Esophagus muscularis mucosa (tissue), 4 donors: ENCODE data around the gene KCNAB1. TPM values are rescaled to one million over a fixed set of nuclear protein-coding genes. Genes with fewer than 3 reads are reported as not detected.
A peak's percentile ranks its signal among the peaks of the same experiment; 100 is the strongest.
"Not testable (repeated sequence)": the region's sequence is repeated elsewhere in the genome, so short reads cannot be mapped to it uniquely, and the experiment has no call there.

Experiments
- DNase-seq: peaks from one replicate; pipeline ENCODE4 v3.0.0-alpha.2; 2017; ENCODE audit errors: extremely low spot score
- H3K27ac ChIP-seq, 4 donors: fragments of 200-600 bp; sonication (generic); replicated peaks in 1 of 4; 1 replicate in 3 of 4; 2 replicates in 1 of 4; pipeline ENCODE4 v1.5.1; 2016 to 2019; ENCODE audit warnings: mild to moderate bottlenecking in 1 of 4
- H3K27me3 ChIP-seq, 4 donors: fragments of 200-600 bp; sonication (generic); one replicate each; pipeline versions ENCODE4 v1.5.1 to v1.6.0; 2016 to 2019
- H3K36me3 ChIP-seq, 4 donors: fragments of 200-600 bp; sonication (generic); one replicate each; pipeline ENCODE4 v1.5.1; 2016 to 2019
- H3K4me1 ChIP-seq, 4 donors: fragments of 200-600 bp; sonication (generic); one replicate each; pipeline ENCODE4 v1.5.1; 2016 to 2019
- H3K4me3 ChIP-seq, 4 donors: fragments of 200-600 bp; sonication (generic); 1 replicate in 2 of 4; 2 replicates in 2 of 4; pipeline ENCODE4 v1.5.1; 2016 to 2019; ENCODE audit warnings: mild to moderate bottlenecking in 4 of 4, moderate library complexity in 1 of 4
- H3K9me3 ChIP-seq, 4 donors: fragments of 200-600 bp; sonication (generic); 1 replicate in 3 of 4; 2 replicates in 1 of 4; pipeline ENCODE4 v1.5.1; 2016 to 2019
- EP300 ChIP-seq: sonication (generic); formaldehyde crosslinking; IDR thresholded peaks from one replicate; pipeline ENCODE4 v1.6.1; 2017; ENCODE audit warnings: antibody characterized with exemption
- POLR2A ChIP-seq: fragments of 450-650 bp; IDR thresholded peaks from one replicate; pipeline ENCODE4 v1.6.1; 2017; ENCODE audit warnings: antibody characterized with exemption, moderate library complexity, mild to moderate bottlenecking, low read depth
- POLR2AphosphoS5 ChIP-seq, 2 donors: sonication (generic); formaldehyde crosslinking; IDR thresholded peaks; one replicate each; pipeline ENCODE4 v1.6.1; 2017; ENCODE audit warnings: antibody characterized with exemption in 2 of 2
- WGBS: methylation state at CpG from one replicate; pipeline ENCODE4 v1.1.5; 2018; 5-methylcytosine and 5-hydroxymethylcytosine counted together
- intact Hi-C: fragments of 100-400 bp; cut with DNase I; formaldehyde crosslinking; loops from one replicate; pipeline ENCODE4 v1.15.1; 2023
- total RNA-seq, 4 donors: library from RNA; depleted of rRNA; stranded (reverse); fragments of >200 nt; gene quantifications; one replicate each; pipeline versions ENCODE4 v1.1.0 to v1.2.1, GENCODE V29; 2016
- TF ChIP-seq, protein P1 (sequence below), 3 experiments: fragments of 200-600 bp in 2 of 3; fragments of 450-650 bp in 1 of 3; sonication (generic) in 2 of 3; IDR thresholded peaks; one replicate each; pipeline ENCODE4 v1.5.1; 2017 to 2019; ENCODE audit warnings: antibody characterized with exemption in 3 of 3, mild to moderate bottlenecking in 2 of 3, moderate library complexity in 1 of 3

Gene KCNAB1
- total RNA-seq, 4 donors from 2014 or later, result 0.83 to 5.9 (median 2.3) TPM

GRCh38 chr3:156187146-156187769, 66.9 kb downstream of the KCNAB1 start:
- H3K36me3 ChIP-seq, result no peaks in the 10 kb centered on the region
- DNase-seq, result no peak
- H3K27me3 ChIP-seq, result no peaks in the 10 kb centered on the region
- no peaks in the 10 kb centered on the region for H3K9me3 ChIP-seq
- intact Hi-C loops, result no loop called here
- 90% methylated on average over 2 of the region's 2 CpGs for WGBS
- peaks cover 0 to 16% (median 6%) of the 10 kb centered on the region in 4 donors for H3K4me1 ChIP-seq
- no peak overlapping the region for H3K27ac ChIP-seq
- TF ChIP-seq EP300 (no peak), POLR2A (no peak), POLR2AphosphoS5 (IDR thresholded peaks at IDR 0.05) (no peak)
- TF ChIP-seq, protein P1, sequence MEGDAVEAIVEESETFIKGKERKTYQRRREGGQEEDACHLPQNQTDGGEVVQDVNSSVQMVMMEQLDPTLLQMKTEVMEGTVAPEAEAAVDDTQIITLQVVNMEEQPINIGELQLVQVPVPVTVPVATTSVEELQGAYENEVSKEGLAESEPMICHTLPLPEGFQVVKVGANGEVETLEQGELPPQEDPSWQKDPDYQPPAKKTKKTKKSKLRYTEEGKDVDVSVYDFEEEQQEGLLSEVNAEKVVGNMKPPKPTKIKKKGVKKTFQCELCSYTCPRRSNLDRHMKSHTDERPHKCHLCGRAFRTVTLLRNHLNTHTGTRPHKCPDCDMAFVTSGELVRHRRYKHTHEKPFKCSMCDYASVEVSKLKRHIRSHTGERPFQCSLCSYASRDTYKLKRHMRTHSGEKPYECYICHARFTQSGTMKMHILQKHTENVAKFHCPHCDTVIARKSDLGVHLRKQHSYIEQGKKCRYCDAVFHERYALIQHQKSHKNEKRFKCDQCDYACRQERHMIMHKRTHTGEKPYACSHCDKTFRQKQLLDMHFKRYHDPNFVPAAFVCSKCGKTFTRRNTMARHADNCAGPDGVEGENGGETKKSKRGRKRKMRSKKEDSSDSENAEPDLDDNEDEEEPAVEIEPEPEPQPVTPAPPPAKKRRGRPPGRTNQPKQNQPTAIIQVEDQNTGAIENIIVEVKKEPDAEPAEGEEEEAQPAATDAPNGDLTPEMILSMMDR (IDR thresholded peaks at IDR 0.05), result no peak
- no peak overlapping the region for H3K4me3 ChIP-seq

GRCh38 chr3:156188757-156189156, 68.4 kb downstream of the KCNAB1 start:
- intact Hi-C loops, result no loop called here
- Histone ChIP-seq H3K36me3 (no peaks in the 10 kb centered on the region), H3K27ac (no peak overlapping the region), H3K27me3 (no peaks in the 10 kb centered on the region), H3K4me3 (no peak overlapping the region), H3K9me3 (no peaks in the 10 kb centered on the region), H3K4me1 (peaks cover 0 to 11% (median 6%) of the 10 kb centered on the region in 4 donors)
- WGBS, result 100% methylated on average over 3 of the region's 3 CpGs
- TF ChIP-seq POLR2A (no peak), POLR2AphosphoS5 (IDR thresholded peaks at IDR 0.05) (no peak)
- TF ChIP-seq, protein P1 (IDR thresholded peaks at IDR 0.05), result no peak
- peak; percentile 53 for DNase-seq

DNA sequence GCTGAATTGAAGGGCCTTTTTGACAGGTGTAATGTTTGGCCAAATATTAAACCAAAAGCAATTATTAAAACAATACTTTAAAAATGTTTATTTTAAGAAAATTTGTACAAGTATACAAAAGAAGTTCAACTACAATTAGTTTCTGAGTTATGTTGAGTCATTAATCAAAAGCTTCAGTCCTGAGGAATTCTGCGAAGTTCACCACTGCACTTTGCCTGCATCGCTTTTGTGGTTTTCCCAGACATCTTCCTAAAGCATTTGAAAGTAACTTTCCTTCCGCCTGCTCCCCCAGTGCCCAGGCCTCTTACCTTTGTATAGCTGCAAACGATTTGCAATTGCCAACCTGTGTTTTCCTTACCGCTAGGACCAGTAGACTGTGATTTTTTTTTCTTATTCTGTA, 69.5 kb downstream of the KCNAB1 start:
- H3K4me3 ChIP-seq, result no peak overlapping the region
- H3K36me3 ChIP-seq, result no peaks in the 10 kb centered on the region
- DNase-seq, result peak; percentile 37
- no peaks in the 10 kb centered on the region for H3K9me3 ChIP-seq
- H3K4me1 ChIP-seq, result no peaks in the 10 kb centered on the region
- TF ChIP-seq EP300, result no peak
- TF ChIP-seq, protein P1 (IDR thresholded peaks at IDR 0.05), result no peak
- TF ChIP-seq POLR2AphosphoS5 (IDR thresholded peaks at IDR 0.05), result no peak
- no peak for TF ChIP-seq POLR2A
- H3K27ac ChIP-seq, result no peak overlapping the region
- no peaks in the 10 kb centered on the region for H3K27me3 ChIP-seq
- 79% methylated on average over 5 of the region's 5 CpGs for WGBS
- intact Hi-C loops, result no loop called here

- DNase-seq, H3K36me3 ChIP-seq, H3K4me3 ChIP-seq, H3K27me3 ChIP-seq, H3K4me1 ChIP-seq, intact Hi-C loops, H3K27ac ChIP-seq, H3K9me3 ChIP-seq: not testable (repeated sequence)
- WGBS, result 89% methylated on average over 2 of the region's 2 CpGs
These were observed 74.6 kb downstream of the KCNAB1 start for GRCh38 chr3:156194945-156195344.

GRCh38 chr3:156197152-156197551, 76.8 kb downstream of the KCNAB1 start:
- H3K27ac ChIP-seq, H3K4me1 ChIP-seq, H3K27me3 ChIP-seq, intact Hi-C loops, H3K9me3 ChIP-seq, H3K36me3 ChIP-seq, H3K4me3 ChIP-seq: not testable (repeated sequence)
- peak; percentile 26 for DNase-seq
- WGBS, result 87% methylated on average over 3 of the region's 3 CpGs
